Epithelial cell of proximal tubule (primary cell): Measurements from ENCODE around the gene LMBR1L. TPM values are rescaled to one million over a fixed set of nuclear protein-coding genes. Genes with fewer than 3 reads are reported as not detected.

Source experiments
- total RNA-seq: library from RNA; depleted of rRNA; stranded (reverse); fragments of >200 nt; gene quantifications from 2 replicates; pipeline ENCODE4 v1.2.3, GENCODE V29; 2015

LMBR1L gene
- total RNA-seq, 1 donor from 2014 or later = 37.8 TPM

Other genes starting within 250 kb of the LMBR1L start
- gene RND1, start 245.0 kb downstream of the LMBR1L start, total RNA-seq = 3.3 and 8.9 TPM in 2 replicates
- gene FKBP11, start 185.4 kb downstream of the LMBR1L start, total RNA-seq = 21.0 and 21.8 TPM in 2 replicates
- gene ARF3, start 153.4 kb downstream of the LMBR1L start, total RNA-seq = 62.8 and 108 TPM in 2 replicates
- not detected in 2 replicates for gene WNT10B, start 139.1 kb downstream of the LMBR1L start, total RNA-seq
- gene WNT1, start 132.5 kb downstream of the LMBR1L start, total RNA-seq = not detected in 2 replicates
- gene DDN, start 111.5 kb downstream of the LMBR1L start, total RNA-seq = 0.14 and 0.29 TPM in 2 replicates
- 50.7 and 68.5 TPM in 2 replicates for gene PRKAG1, start 92.1 kb downstream of the LMBR1L start, total RNA-seq
- 16.6 and 17.2 TPM in 2 replicates for gene KMT2D, start 50.1 kb downstream of the LMBR1L start, total RNA-seq
- gene RHEBL1, start 40.9 kb downstream of the LMBR1L start, total RNA-seq = 1.6 and 2.3 TPM in 2 replicates
- gene DHH, start 16.0 kb downstream of the LMBR1L start, total RNA-seq = 0.14 and 0.52 TPM in 2 replicates
- 2,565 and 4,770 TPM in 2 replicates for gene TUBA1B, start 20.5 kb upstream of the LMBR1L start, total RNA-seq
- gene TUBA1A, start 78.2 kb upstream of the LMBR1L start, total RNA-seq = 929 and 1,025 TPM in 2 replicates
- gene TUBA1C, start 154.2 kb upstream of the LMBR1L start, total RNA-seq = 1,483 and 2,573 TPM in 2 replicates
- 1.1 TPM in 1 of 2 replicates, not detected in the other for gene PRPH, start 184.3 kb upstream of the LMBR1L start, total RNA-seq
- gene TROAP, start 212.4 kb upstream of the LMBR1L start, total RNA-seq = 31.7 and 45.4 TPM in 2 replicates
- not detected in 2 replicates for gene C1QL4, start 226.3 kb upstream of the LMBR1L start, total RNA-seq
- gene DNAJC22, start 236.0 kb upstream of the LMBR1L start, total RNA-seq = 0.40 and 1.0 TPM in 2 replicates